ENCODE results near the gene BICC1. TPM values are rescaled to one million over a fixed set of nuclear protein-coding genes. Genes with fewer than 3 reads are reported as not detected.

The BICC1 gene
- total RNA-seq, 1 experiment from 2014 or later: not detected

- intact Hi-C loops (cut with micrococcal nuclease): no loop called here
- H4K20me1 ChIP-seq (ENCODE audit: insufficient read depth): no peaks in the 10 kb centered on the region
- no peaks in the 10 kb centered on the region for H3K9me2 ChIP-seq (ENCODE audit: insufficient read depth)
- H3K36me3 ChIP-seq (ENCODE audit: control insufficient read depth in 1 of 2, insufficient read depth in 2 of 2, low read length in 2 of 2): no peaks in the 10 kb centered on the region
- ChIA-PET CTCF (interaction anchor here (1.0 kb wide), 1 partner anchor 27 kb away, joined by 5 read pairs; no protein-coding TSS in a partner anchor), RAD21 (ENCODE audit: low non-redundant PET in 1 of 2, low total read pairs in 2 of 2, uncharacterized antibody in 2 of 2, unreplicated experiment in 2 of 2) (no interaction called here), POLR2A (no interaction called here)
- H3K9ac ChIP-seq (ENCODE audit: low read length): no peak overlapping the region
- no peaks in the 10 kb centered on the region for H3K4me1 ChIP-seq (ENCODE audit: control insufficient read depth in 1 of 2, insufficient read depth in 2 of 2, low read length in 2 of 2)
- H3K27me3 ChIP-seq (ENCODE audit: insufficient read depth, low read length): 0 out of 2 replicates have a peak, but pooled peaks cover 4% of the 10 kb centered on the region
- no TSS peak for BruUV-seq (replicated peaks)
- no peak overlapping the region for H3K4me3 ChIP-seq (replicated peaks in 1 of 2; ENCODE audit: low read depth in 1 of 2, low read length in 2 of 2)
- DNase-seq (ENCODE audit: low read depth, low spot score) (no peak), ATAC-seq (no peak)
- no peaks in the 10 kb centered on the region for H3K9me3 ChIP-seq (ENCODE audit: control insufficient read depth in 1 of 2, insufficient read depth in 1 of 2, low read depth in 1 of 2, low read length in 2 of 2)
- no peak overlapping the region for H2AFZ ChIP-seq (ENCODE audit: low read depth, low read length, poor library complexity, severe bottlenecking)
- no peak overlapping the region for H3K27ac ChIP-seq (ENCODE audit: low read depth, low read length)
- H3K79me2 ChIP-seq (ENCODE audit: insufficient read depth, low read length): no peaks in the 10 kb centered on the region
- no peak overlapping the region for H3K4me2 ChIP-seq (ENCODE audit: low read length)
- TF ChIP-seq EZH2phosphoT487 (IDR thresholded peaks at IDR 0.05; ENCODE audit: borderline replicate concordance) (no peak), POLR2A (IDR thresholded peaks at IDR 0.05; ENCODE audit: borderline replicate concordance, extremely low read depth, insufficient read depth, insufficient read length) (no peak), ZBTB33 (IDR thresholded peaks at IDR 0.05; ENCODE audit: extremely low read depth, insufficient replicate concordance, low read length) (no peak), SIN3A (IDR thresholded peaks at IDR 0.05; ENCODE audit: low read depth) (no peak), JUND (IDR thresholded peaks at IDR 0.05) (no peak), EGR1 (IDR thresholded peaks at IDR 0.05; ENCODE audit: low read depth) (no peak), EZH2 (IDR thresholded peaks at IDR 0.05) (no peak), CBX3 (IDR thresholded peaks at IDR 0.05; ENCODE audit: low read depth) (no peak), RAD21 (IDR thresholded peaks at IDR 0.05; ENCODE audit: low read depth) (no peak), TCF7L2 (IDR thresholded peaks at IDR 0.05; ENCODE audit: borderline replicate concordance, extremely low read depth, insufficient read depth, insufficient read length) (no peak), CTCF (IDR thresholded peaks at IDR 0.05 in 2 of 3, conservative IDR thresholded peaks at IDR 0.05 in 1 of 3; ENCODE audit: borderline replicate concordance in 1 of 3, insufficient read depth in 1 of 3, low read depth in 2 of 3, low read length in 2 of 3) (no peak), POLR2AphosphoS5 (IDR thresholded peaks at IDR 0.05; ENCODE audit: low read depth, low read length) (no peak), ELF1 (IDR thresholded peaks at IDR 0.05; ENCODE audit: borderline replicate concordance, low read depth) (no peak), MAX (IDR thresholded peaks at IDR 0.05) (no peak), ZNF274 (IDR thresholded peaks at IDR 0.05; ENCODE audit: low read depth, low read length) (no peak), ZFX (IDR thresholded peaks at IDR 0.05) (no peak), ATF3 (IDR thresholded peaks at IDR 0.05) (no peak), FOSL1 (IDR thresholded peaks at IDR 0.05; ENCODE audit: low read depth) (no peak)
Observed at GRCh38 chr10:58557714-58558113, 45.0 kb downstream of the BICC1 start.
